Measurements from ENCODE around the gene TMIGD3. TPM values are rescaled to one million over a fixed set of nuclear protein-coding genes. Genes with fewer than 3 reads are reported as not detected.
A peak's percentile ranks its signal among the peaks of the same experiment; 100 is the strongest.

Gene TMIGD3
- total RNA-seq, 2 donors from 2014 or later, result 4.7 to 20.0 TPM

DNA sequence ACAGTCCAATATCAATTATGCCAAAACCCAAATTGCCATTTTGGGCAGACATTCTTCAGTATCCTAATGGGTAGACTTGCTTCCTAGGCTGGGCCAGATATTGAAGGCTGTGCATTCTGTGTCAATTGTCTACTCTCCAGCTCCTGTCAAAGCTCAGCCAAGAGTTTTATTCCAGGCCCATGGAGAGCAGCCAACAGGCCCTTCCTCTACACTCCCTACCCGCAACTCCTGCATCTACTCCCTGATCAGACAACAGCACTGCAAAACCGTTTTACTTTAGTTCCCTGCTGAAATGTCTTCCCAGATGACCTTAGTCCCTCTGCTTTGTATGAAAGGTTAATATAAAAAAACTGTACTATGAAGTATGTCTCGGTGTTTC, 6.6 kb upstream of the TMIGD3 start:
- peak overlapping the region; percentile 94 to 97 for H3K27ac ChIP-seq
- H3K36me3 ChIP-seq, result no peaks in the 10 kb centered on the region
- no peak overlapping the region for H3K4me3 ChIP-seq
- H3K27me3 ChIP-seq (replicated peaks; ENCODE audit: insufficient read depth), result no peaks in the 10 kb centered on the region
- ATAC-seq (ENCODE audit: insufficient number of reproducible peaks, low FRiP score, low read depth) (no peak), DNase-seq (ENCODE audit: low spot score) (no peak)
- no peaks in the 10 kb centered on the region for H3K9me3 ChIP-seq
- H3K4me1 ChIP-seq (ENCODE audit: control insufficient read depth in 1 of 2, low read depth in 2 of 2), result peaks cover 22 to 39% of the 10 kb centered on the region in 2 donors
- TF ChIP-seq, protein P1, sequence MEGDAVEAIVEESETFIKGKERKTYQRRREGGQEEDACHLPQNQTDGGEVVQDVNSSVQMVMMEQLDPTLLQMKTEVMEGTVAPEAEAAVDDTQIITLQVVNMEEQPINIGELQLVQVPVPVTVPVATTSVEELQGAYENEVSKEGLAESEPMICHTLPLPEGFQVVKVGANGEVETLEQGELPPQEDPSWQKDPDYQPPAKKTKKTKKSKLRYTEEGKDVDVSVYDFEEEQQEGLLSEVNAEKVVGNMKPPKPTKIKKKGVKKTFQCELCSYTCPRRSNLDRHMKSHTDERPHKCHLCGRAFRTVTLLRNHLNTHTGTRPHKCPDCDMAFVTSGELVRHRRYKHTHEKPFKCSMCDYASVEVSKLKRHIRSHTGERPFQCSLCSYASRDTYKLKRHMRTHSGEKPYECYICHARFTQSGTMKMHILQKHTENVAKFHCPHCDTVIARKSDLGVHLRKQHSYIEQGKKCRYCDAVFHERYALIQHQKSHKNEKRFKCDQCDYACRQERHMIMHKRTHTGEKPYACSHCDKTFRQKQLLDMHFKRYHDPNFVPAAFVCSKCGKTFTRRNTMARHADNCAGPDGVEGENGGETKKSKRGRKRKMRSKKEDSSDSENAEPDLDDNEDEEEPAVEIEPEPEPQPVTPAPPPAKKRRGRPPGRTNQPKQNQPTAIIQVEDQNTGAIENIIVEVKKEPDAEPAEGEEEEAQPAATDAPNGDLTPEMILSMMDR (IDR thresholded peaks at IDR 0.05), result no peak

DNA sequence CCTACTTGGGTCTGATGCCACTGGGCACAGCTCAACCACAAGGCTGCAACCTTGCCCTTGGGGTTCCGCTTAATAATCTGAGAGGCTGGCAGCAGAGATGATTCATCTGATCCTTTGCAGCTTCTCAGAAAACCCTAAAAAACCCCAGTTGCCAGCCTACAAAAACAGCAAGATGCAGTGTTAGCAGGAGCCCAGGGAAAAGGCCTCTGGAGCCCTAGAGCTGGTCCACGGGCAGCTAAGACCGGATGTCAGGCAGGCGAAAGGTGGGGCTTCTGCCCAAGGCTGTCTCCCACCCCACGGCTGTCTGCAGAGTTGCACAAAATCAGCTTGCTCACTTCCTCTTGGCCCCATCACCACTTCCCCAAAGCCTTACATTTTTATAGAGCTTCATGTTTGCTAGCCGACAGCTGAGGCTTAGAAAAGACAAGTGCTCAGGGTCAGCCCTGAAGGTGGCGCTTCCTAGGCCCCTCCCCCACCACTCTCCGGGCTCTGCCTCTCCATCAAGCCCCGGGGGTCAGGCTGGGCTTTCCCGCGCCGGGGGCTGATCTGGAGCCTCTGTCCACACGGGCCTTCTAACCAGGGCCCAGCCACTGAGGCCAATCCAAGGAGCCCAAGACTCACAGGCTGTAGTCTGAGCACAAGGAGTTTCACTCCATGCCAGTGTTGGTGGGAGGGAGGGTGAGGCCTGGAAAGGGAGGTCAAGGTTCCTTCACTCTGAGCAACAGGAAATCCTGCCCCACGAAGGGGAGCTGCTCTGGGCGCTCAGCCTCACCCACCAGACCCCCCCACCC, 4.2 kb upstream of the TMIGD3 start:
- H3K27ac ChIP-seq, result peak overlapping the region; percentile 94 to 97
- ATAC-seq (ENCODE audit: insufficient number of reproducible peaks, low FRiP score, low read depth), result peak; percentile 44
- DNase-seq (ENCODE audit: low spot score), result no peak
- TF ChIP-seq, protein P1 (IDR thresholded peaks at IDR 0.05), result no peak
- H3K4me1 ChIP-seq (ENCODE audit: control insufficient read depth in 1 of 2, low read depth in 2 of 2), result peaks cover 22 to 35% of the 10 kb centered on the region in 2 donors
- H3K4me3 ChIP-seq, result peak overlapping the region; percentile 51
- no peaks in the 10 kb centered on the region for H3K36me3 ChIP-seq
- no peaks in the 10 kb centered on the region for H3K9me3 ChIP-seq
- no peaks in the 10 kb centered on the region for H3K27me3 ChIP-seq (replicated peaks; ENCODE audit: insufficient read depth)

GRCh38 chr1:111506561-111506960, 3.1 kb upstream of the TMIGD3 start:
- H3K4me1 ChIP-seq (ENCODE audit: control insufficient read depth in 1 of 2, low read depth in 2 of 2), result peaks cover 22 to 35% of the 10 kb centered on the region in 2 donors
- H3K27ac ChIP-seq, result peak overlapping the region; percentile 53 to 72
- DNase-seq (ENCODE audit: low spot score), result no peak

GRCh38 chr1:111505641-111506119, 2.2 kb upstream of the TMIGD3 start:
- no peak for DNase-seq (ENCODE audit: low spot score)
- no peak for ATAC-seq (ENCODE audit: insufficient number of reproducible peaks, low FRiP score, low read depth)
- peak overlapping the region; percentile 20 to 61 for H3K27ac ChIP-seq
- no peaks in the 10 kb centered on the region for H3K9me3 ChIP-seq
- H3K4me1 ChIP-seq (ENCODE audit: control insufficient read depth in 1 of 2, low read depth in 2 of 2), result peaks cover 22 to 34% of the 10 kb centered on the region in 2 donors
- no peaks in the 10 kb centered on the region for H3K27me3 ChIP-seq (replicated peaks; ENCODE audit: insufficient read depth)
- no peaks in the 10 kb centered on the region for H3K36me3 ChIP-seq
- TF ChIP-seq, protein P1 (IDR thresholded peaks at IDR 0.05), result no peak
- H3K4me3 ChIP-seq, result no peak overlapping the region

More at GRCh38 chr1:111506561-111506960, 3.1 kb upstream of the TMIGD3 start:
- TF ChIP-seq, protein P1 (IDR thresholded peaks at IDR 0.05), result no peak
- Histone ChIP-seq H3K27me3 (replicated peaks; ENCODE audit: insufficient read depth) (no peaks in the 10 kb centered on the region), H3K9me3 (no peaks in the 10 kb centered on the region), H3K4me3 (no peak overlapping the region), H3K36me3 (no peaks in the 10 kb centered on the region)
- ATAC-seq (ENCODE audit: insufficient number of reproducible peaks, low FRiP score, low read depth), result no peak

DNA sequence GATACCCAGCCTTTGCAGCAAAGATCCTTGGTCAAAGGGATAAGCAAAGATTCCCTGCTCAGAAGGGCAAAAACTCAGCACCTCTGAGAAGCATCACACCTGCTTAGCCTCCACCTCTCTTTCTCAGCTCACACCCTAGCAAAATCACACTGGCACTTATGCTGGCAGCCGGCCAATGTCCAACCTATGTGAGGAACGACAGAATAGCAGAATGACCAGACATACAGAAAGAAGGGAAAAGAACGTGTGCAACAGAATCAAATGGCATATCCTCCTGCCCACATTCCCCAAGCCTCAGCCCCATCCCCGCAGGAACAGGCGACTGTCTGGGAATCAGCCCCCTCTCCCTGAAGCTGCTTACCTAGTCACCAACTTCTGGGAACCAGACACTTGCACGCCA, 664 bp upstream of the TMIGD3 start:
- H3K27me3 ChIP-seq (replicated peaks; ENCODE audit: insufficient read depth), result no peaks in the 10 kb centered on the region
- TF ChIP-seq, protein P1 (IDR thresholded peaks at IDR 0.05), result no peak
- H3K9me3 ChIP-seq, result no peaks in the 10 kb centered on the region
- no peak overlapping the region for H3K27ac ChIP-seq
- no peak for ATAC-seq (ENCODE audit: insufficient number of reproducible peaks, low FRiP score, low read depth)
- DNase-seq (ENCODE audit: low spot score), result no peak
- no peak overlapping the region for H3K4me3 ChIP-seq
- no peaks in the 10 kb centered on the region for H3K36me3 ChIP-seq
- H3K4me1 ChIP-seq (ENCODE audit: control insufficient read depth in 1 of 2, low read depth in 2 of 2), result peaks cover 12 to 19% of the 10 kb centered on the region in 2 donors
